Measurements from ENCODE around the gene ZDHHC14. TPM values are rescaled to one million over a fixed set of nuclear protein-coding genes. Genes with fewer than 3 reads are reported as not detected.

Gene ZDHHC14
- total and polyA plus RNA-seq, 2 experiments from 2014 or later, result 3.0 to 7.4 TPM

- no peak for TF ChIP-seq POLR2AphosphoS5 (IDR thresholded peaks at IDR 0.05; ENCODE audit: low read depth)
- TF ChIP-seq, protein P1, sequence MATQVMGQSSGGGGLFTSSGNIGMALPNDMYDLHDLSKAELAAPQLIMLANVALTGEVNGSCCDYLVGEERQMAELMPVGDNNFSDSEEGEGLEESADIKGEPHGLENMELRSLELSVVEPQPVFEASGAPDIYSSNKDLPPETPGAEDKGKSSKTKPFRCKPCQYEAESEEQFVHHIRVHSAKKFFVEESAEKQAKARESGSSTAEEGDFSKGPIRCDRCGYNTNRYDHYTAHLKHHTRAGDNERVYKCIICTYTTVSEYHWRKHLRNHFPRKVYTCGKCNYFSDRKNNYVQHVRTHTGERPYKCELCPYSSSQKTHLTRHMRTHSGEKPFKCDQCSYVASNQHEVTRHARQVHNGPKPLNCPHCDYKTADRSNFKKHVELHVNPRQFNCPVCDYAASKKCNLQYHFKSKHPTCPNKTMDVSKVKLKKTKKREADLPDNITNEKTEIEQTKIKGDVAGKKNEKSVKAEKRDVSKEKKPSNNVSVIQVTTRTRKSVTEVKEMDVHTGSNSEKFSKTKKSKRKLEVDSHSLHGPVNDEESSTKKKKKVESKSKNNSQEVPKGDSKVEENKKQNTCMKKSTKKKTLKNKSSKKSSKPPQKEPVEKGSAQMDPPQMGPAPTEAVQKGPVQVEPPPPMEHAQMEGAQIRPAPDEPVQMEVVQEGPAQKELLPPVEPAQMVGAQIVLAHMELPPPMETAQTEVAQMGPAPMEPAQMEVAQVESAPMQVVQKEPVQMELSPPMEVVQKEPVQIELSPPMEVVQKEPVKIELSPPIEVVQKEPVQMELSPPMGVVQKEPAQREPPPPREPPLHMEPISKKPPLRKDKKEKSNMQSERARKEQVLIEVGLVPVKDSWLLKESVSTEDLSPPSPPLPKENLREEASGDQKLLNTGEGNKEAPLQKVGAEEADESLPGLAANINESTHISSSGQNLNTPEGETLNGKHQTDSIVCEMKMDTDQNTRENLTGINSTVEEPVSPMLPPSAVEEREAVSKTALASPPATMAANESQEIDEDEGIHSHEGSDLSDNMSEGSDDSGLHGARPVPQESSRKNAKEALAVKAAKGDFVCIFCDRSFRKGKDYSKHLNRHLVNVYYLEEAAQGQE (IDR thresholded peaks at IDR 0.05; ENCODE audit: unreplicated experiment), result no peak
- no peak for TF ChIP-seq ETS1 (IDR thresholded peaks at IDR 0.05)
- TF ChIP-seq EZH2phosphoT487 (IDR thresholded peaks at IDR 0.05; ENCODE audit: unreplicated experiment), result no peak
- TF ChIP-seq, protein P2, sequence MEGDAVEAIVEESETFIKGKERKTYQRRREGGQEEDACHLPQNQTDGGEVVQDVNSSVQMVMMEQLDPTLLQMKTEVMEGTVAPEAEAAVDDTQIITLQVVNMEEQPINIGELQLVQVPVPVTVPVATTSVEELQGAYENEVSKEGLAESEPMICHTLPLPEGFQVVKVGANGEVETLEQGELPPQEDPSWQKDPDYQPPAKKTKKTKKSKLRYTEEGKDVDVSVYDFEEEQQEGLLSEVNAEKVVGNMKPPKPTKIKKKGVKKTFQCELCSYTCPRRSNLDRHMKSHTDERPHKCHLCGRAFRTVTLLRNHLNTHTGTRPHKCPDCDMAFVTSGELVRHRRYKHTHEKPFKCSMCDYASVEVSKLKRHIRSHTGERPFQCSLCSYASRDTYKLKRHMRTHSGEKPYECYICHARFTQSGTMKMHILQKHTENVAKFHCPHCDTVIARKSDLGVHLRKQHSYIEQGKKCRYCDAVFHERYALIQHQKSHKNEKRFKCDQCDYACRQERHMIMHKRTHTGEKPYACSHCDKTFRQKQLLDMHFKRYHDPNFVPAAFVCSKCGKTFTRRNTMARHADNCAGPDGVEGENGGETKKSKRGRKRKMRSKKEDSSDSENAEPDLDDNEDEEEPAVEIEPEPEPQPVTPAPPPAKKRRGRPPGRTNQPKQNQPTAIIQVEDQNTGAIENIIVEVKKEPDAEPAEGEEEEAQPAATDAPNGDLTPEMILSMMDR (conservative IDR thresholded peaks at IDR 0.05; ENCODE audit: low read depth in 2 of 2), result no peak
- no peak for TF ChIP-seq ZNF114 (CRISPR knock-in tag; IDR thresholded peaks at IDR 0.05)
- no peak for TF ChIP-seq NANOG (IDR thresholded peaks at IDR 0.05; ENCODE audit: borderline replicate concordance)
- no peak for TF ChIP-seq JUNB (IDR thresholded peaks at IDR 0.05; ENCODE audit: unreplicated experiment)
- no peak for TF ChIP-seq ZNF331 (CRISPR knock-in tag; IDR thresholded peaks at IDR 0.05; ENCODE audit: low read depth)
- TF ChIP-seq, protein P3, sequence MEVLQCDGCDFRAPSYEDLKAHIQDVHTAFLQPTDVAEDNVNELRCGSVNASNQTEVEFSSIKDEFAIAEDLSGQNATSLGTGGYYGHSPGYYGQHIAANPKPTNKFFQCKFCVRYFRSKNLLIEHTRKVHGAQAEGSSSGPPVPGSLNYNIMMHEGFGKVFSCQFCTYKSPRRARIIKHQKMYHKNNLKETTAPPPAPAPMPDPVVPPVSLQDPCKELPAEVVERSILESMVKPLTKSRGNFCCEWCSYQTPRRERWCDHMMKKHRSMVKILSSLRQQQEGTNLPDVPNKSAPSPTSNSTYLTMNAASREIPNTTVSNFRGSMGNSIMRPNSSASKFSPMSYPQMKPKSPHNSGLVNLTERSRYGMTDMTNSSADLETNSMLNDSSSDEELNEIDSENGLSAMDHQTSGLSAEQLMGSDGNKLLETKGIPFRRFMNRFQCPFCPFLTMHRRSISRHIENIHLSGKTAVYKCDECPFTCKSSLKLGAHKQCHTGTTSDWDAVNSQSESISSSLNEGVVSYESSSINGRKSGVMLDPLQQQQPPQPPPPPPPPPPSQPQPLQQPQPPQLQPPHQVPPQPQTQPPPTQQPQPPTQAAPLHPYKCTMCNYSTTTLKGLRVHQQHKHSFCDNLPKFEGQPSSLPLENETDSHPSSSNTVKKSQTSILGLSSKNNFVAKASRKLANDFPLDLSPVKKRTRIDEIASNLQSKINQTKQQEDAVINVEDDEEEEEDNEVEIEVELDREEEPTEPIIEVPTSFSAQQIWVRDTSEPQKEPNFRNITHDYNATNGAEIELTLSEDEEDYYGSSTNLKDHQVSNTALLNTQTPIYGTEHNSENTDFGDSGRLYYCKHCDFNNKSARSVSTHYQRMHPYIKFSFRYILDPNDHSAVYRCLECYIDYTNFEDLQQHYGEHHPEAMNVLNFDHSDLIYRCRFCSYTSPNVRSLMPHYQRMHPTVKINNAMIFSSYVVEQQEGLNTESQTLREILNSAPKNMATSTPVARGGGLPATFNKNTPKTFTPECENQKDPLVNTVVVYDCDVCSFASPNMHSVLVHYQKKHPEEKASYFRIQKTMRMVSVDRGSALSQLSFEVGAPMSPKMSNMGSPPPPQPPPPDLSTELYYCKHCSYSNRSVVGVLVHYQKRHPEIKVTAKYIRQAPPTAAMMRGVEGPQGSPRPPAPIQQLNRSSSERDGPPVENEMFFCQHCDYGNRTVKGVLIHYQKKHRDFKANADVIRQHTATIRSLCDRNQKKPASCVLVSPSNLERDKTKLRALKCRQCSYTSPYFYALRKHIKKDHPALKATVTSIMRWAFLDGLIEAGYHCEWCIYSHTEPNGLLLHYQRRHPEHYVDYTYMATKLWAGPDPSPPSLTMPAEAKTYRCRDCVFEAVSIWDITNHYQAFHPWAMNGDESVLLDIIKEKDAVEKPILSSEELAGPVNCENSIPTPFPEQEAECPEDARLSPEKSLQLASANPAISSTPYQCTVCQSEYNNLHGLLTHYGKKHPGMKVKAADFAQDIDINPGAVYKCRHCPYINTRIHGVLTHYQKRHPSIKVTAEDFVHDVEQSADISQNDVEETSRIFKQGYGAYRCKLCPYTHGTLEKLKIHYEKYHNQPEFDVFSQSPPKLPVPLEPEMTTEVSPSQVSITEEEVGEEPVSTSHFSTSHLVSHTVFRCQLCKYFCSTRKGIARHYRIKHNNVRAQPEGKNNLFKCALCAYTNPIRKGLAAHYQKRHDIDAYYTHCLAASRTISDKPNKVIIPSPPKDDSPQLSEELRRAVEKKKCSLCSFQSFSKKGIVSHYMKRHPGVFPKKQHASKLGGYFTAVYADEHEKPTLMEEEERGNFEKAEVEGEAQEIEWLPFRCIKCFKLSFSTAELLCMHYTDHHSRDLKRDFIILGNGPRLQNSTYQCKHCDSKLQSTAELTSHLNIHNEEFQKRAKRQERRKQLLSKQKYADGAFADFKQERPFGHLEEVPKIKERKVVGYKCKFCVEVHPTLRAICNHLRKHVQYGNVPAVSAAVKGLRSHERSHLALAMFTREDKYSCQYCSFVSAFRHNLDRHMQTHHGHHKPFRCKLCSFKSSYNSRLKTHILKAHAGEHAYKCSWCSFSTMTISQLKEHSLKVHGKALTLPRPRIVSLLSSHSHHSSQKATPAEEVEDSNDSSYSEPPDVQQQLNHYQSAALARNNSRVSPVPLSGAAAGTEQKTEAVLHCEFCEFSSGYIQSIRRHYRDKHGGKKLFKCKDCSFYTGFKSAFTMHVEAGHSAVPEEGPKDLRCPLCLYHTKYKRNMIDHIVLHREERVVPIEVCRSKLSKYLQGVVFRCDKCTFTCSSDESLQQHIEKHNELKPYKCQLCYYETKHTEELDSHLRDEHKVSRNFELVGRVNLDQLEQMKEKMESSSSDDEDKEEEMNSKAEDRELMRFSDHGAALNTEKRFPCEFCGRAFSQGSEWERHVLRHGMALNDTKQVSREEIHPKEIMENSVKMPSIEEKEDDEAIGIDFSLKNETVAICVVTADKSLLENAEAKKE (CRISPR knock-in tag; IDR thresholded peaks at IDR 0.05), result no peak
- no peak for TF ChIP-seq CREB1 (CRISPR knock-in tag; IDR thresholded peaks at IDR 0.05; ENCODE audit: low read depth)
- no peak for TF ChIP-seq EZH2 (IDR thresholded peaks at IDR 0.05; ENCODE audit: low read depth, unreplicated experiment)
- TF ChIP-seq STAT1 (IDR thresholded peaks at IDR 0.05; ENCODE audit: unreplicated experiment), result no peak
- Histone ChIP-seq H2AFZ (no peak overlapping the region), H3K4me2 (no peak overlapping the region), H3K27ac (ENCODE audit: low read depth) (no peak overlapping the region), H3K9me2 (ENCODE audit: insufficient read depth) (no peaks in the 10 kb centered on the region), H4K20me1 (replicated peaks; ENCODE audit: insufficient read depth) (no peaks in the 10 kb centered on the region), H3K4me3 (no peak overlapping the region), H3K36me3 (ENCODE audit: insufficient read depth) (no peaks in the 10 kb centered on the region), H3F3A (replicated peaks; ENCODE audit: low read depth) (no peaks in the 10 kb centered on the region), H3K4me1 (ENCODE audit: insufficient read depth) (peaks cover 3% of the 10 kb centered on the region; the same call in 1 of the 2 replicates), H3K79me2 (replicated peaks; ENCODE audit: insufficient read depth) (no peaks in the 10 kb centered on the region), H3K27me3 (ENCODE audit: insufficient read depth) (no peaks in the 10 kb centered on the region)
- DNase-seq (ENCODE audit: low spot score) (no peak), ATAC-seq (no peak)
- no peak overlapping the region for H3K4me3 Mint-ChIP-seq
- H3K36me3 Mint-ChIP-seq (ENCODE audit: low read depth), result no peaks in the 10 kb centered on the region
- no peaks in the 10 kb centered on the region for H3K9me3 Mint-ChIP-seq
- peaks cover 2% of the 10 kb centered on the region for H3K27me3 Mint-ChIP-seq (ENCODE audit: insufficient read depth, low read depth, poor library complexity)
- H3K27ac Mint-ChIP-seq, result no peak overlapping the region
- H3K4me1 Mint-ChIP-seq, result peaks cover 9% of the 10 kb centered on the region
Observed at GRCh38 chr6:157658301-157658700, 277.3 kb downstream of the ZDHHC14 start.
